ENCODE results near the gene ST7. TPM values are rescaled to one million over a fixed set of nuclear protein-coding genes. Genes with fewer than 3 reads are reported as not detected.

ST7 gene
- total and polyA plus RNA-seq, 2 donors (not counting 1 experiment from before 2014, with no cell fraction given), result 2.3 to 4.6 TPM

- no peaks in the 10 kb centered on the region for H3K9me3 Mint-ChIP-seq (ENCODE audit: insufficient read depth)
- Histone ChIP-seq H3K4me3 (ENCODE audit: control extremely low read depth in 1 of 5, extremely low read depth in 1 of 5, insufficient read depth in 1 of 5, low read depth in 2 of 5, low read length in 4 of 5) (no peak overlapping the region), H3K27me3 (replicated peaks in 1 of 4; ENCODE audit: control extremely low read depth in 1 of 4, control insufficient read depth in 3 of 4, insufficient read depth in 4 of 4, low read length in 3 of 4) (no peaks in the 10 kb centered on the region), H3K27ac (ENCODE audit: low read length in 2 of 2) (no peak overlapping the region), H3K36me3 (replicated peaks in 1 of 2; ENCODE audit: control extremely low read depth in 1 of 2, control insufficient read depth in 1 of 2, extremely low read depth in 1 of 2, insufficient read depth in 2 of 2, low read length in 1 of 2) (no peaks in the 10 kb centered on the region), H3K79me2 (ENCODE audit: control insufficient read depth, insufficient read depth, low read length) (no peaks in the 10 kb centered on the region), H3K4me1 (ENCODE audit: control insufficient read depth in 2 of 2, insufficient read depth in 2 of 2, low read length in 2 of 2) (no peaks in the 10 kb centered on the region), H3K9me3 (ENCODE audit: control extremely low read depth in 1 of 3, control insufficient read depth in 2 of 3, insufficient read depth in 1 of 3, low read length in 2 of 3) (no peaks in the 10 kb centered on the region), H2AFZ (ENCODE audit: insufficient read depth, low read depth, low read length, poor library complexity, severe bottlenecking) (no peak overlapping the region), H4K20me1 (ENCODE audit: control insufficient read depth, insufficient read depth, low read length, poor library complexity, severe bottlenecking) (no peaks in the 10 kb centered on the region), H3K9ac (ENCODE audit: low read length) (no peak overlapping the region), H3K4me2 (replicated peaks; ENCODE audit: low read depth, low read length, poor library complexity, severe bottlenecking) (no peak overlapping the region)
- no peak overlapping the region for H3K27ac Mint-ChIP-seq
- no peak for ATAC-seq (ENCODE audit: low read depth)
- TF ChIP-seq CTCF (IDR thresholded peaks at IDR 0.05) (no peak), EZH2 (IDR thresholded peaks at IDR 0.05; ENCODE audit: borderline replicate concordance, insufficient read depth, low read depth, low read length, poor library complexity, severe bottlenecking) (no peak)
- ChIA-PET CTCF (no interaction called here), POLR2A (no interaction called here)
- DNase-seq, result no peak
- H3K4me3 Mint-ChIP-seq, result no peak overlapping the region
- H3K27me3 Mint-ChIP-seq, result no peaks in the 10 kb centered on the region
- intact Hi-C loops (cut with micrococcal nuclease), result no loop called here
- WGBS (ENCODE audit: insufficient coverage), result no CpG with 5 or more reads among the region's 1 CpG
- H3K4me1 Mint-ChIP-seq, result peaks cover 5% of the 10 kb centered on the region
Observed at GRCh38 chr7:117133125-117133524, 179.8 kb downstream of the ST7 start.

GRCh38 chr7:117134411-117134810 is 181.1 kb downstream of the ST7 start:
- Histone ChIP-seq H3K79me2 (ENCODE audit: control insufficient read depth, insufficient read depth, low read length) (no peaks in the 10 kb centered on the region), H2AFZ (ENCODE audit: insufficient read depth, low read depth, low read length, poor library complexity, severe bottlenecking) (no peak overlapping the region), H3K9me3 (ENCODE audit: control extremely low read depth in 1 of 3, control insufficient read depth in 2 of 3, insufficient read depth in 1 of 3, low read length in 2 of 3) (no peaks in the 10 kb centered on the region), H3K36me3 (replicated peaks in 1 of 2; ENCODE audit: control extremely low read depth in 1 of 2, control insufficient read depth in 1 of 2, extremely low read depth in 1 of 2, insufficient read depth in 2 of 2, low read length in 1 of 2) (no peaks in the 10 kb centered on the region), H3K4me2 (replicated peaks; ENCODE audit: low read depth, low read length, poor library complexity, severe bottlenecking) (no peak overlapping the region), H3K27me3 (replicated peaks in 1 of 4; ENCODE audit: control extremely low read depth in 1 of 4, control insufficient read depth in 3 of 4, insufficient read depth in 4 of 4, low read length in 3 of 4) (no peaks in the 10 kb centered on the region), H3K9ac (ENCODE audit: low read length) (no peak overlapping the region), H3K4me3 (ENCODE audit: control extremely low read depth in 1 of 5, extremely low read depth in 1 of 5, insufficient read depth in 1 of 5, low read depth in 2 of 5, low read length in 4 of 5) (no peak overlapping the region), H3K4me1 (ENCODE audit: control insufficient read depth in 2 of 2, insufficient read depth in 2 of 2, low read length in 2 of 2) (no peaks in the 10 kb centered on the region), H3K27ac (ENCODE audit: low read length in 2 of 2) (no peak overlapping the region), H4K20me1 (ENCODE audit: control insufficient read depth, insufficient read depth, low read length, poor library complexity, severe bottlenecking) (no peaks in the 10 kb centered on the region)
- TF ChIP-seq EZH2 (IDR thresholded peaks at IDR 0.05; ENCODE audit: borderline replicate concordance, insufficient read depth, low read depth, low read length, poor library complexity, severe bottlenecking) (no peak), CTCF (IDR thresholded peaks at IDR 0.05) (no peak)
- intact Hi-C loops (cut with micrococcal nuclease), result no loop called here
- DNase-seq, result no peak
- ATAC-seq (ENCODE audit: low read depth), result no peak
- Mint-ChIP-seq H3K27me3 (no peaks in the 10 kb centered on the region), H3K27ac (no peak overlapping the region), H3K4me3 (no peak overlapping the region), H3K9me3 (ENCODE audit: insufficient read depth) (no peaks in the 10 kb centered on the region), H3K4me1 (peaks cover 5% of the 10 kb centered on the region)
- POLR2A ChIA-PET, result no interaction called here
- CTCF ChIA-PET, result interaction anchor here (0.8 to 1.8 kb wide), 3 partner anchors 10 to 205 kb away, joined by 3 to 10 read pairs (median 6); no protein-coding TSS in a partner anchor
- WGBS (ENCODE audit: insufficient coverage), result 100% methylated on average over 1 of the region's 1 CpG
